ENCODE measurements around the gene ZBED1.
"Not testable (repeated sequence)": the region's sequence is repeated elsewhere in the genome, so short reads cannot be mapped to it uniquely, and the experiment has no call there.

Gene ZBED1

GRCh38 chrX:2517055-2517454, 16.3 kb upstream of the ZBED1 start:
- DNase-seq: no peak

- DNase-seq: no peak
Observed at GRCh38 chrX:2516623-2517022, 15.8 kb upstream of the ZBED1 start.

- DNase-seq: no peak
Observed at GRCh38 chrX:2514131-2514530, 13.4 kb upstream of the ZBED1 start.

GRCh38 chrX:2513121-2513664, 12.4 kb upstream of the ZBED1 start:
- DNase-seq: no peak

- no peak for DNase-seq
Observed at GRCh38 chrX:2512501-2512900, 11.7 kb upstream of the ZBED1 start.

GRCh38 chrX:2511326-2511725, 10.6 kb upstream of the ZBED1 start:
- DNase-seq: no peak

GRCh38 chrX:2508648-2509335, 8.0 kb upstream of the ZBED1 start:
- no peak for DNase-seq

- no peak for DNase-seq
Observed at GRCh38 chrX:2507904-2508627, 7.3 kb upstream of the ZBED1 start.

GRCh38 chrX:2507196-2507595, 6.4 kb upstream of the ZBED1 start:
- DNase-seq: no peak

GRCh38 chrX:2505341-2505740, 4.6 kb upstream of the ZBED1 start:
- DNase-seq: not testable (repeated sequence)

GRCh38 chrX:2504706-2505332, 4.0 kb upstream of the ZBED1 start:
- DNase-seq: no peak

- DNase-seq: no peak
Observed at GRCh38 chrX:2503591-2504500, 3.1 kb upstream of the ZBED1 start.

- no peak for DNase-seq
Observed at GRCh38 chrX:2502668-2503519, 2.1 kb upstream of the ZBED1 start.

GRCh38 chrX:2502120-2502667, 1.4 kb upstream of the ZBED1 start:
- no peak for DNase-seq

- no peak for DNase-seq
Observed at GRCh38 chrX:2501559-2502102, 855 bp upstream of the ZBED1 start.

GRCh38 chrX:2500091-2500802, 529 bp downstream of the ZBED1 start:
- DNase-seq: no peak

- no peak for DNase-seq
Observed at GRCh38 chrX:2499507-2499906, 1.3 kb downstream of the ZBED1 start.

GRCh38 chrX:2498781-2499302, 1.9 kb downstream of the ZBED1 start:
- no peak for DNase-seq

GRCh38 chrX:2497961-2498780, 2.6 kb downstream of the ZBED1 start:
- DNase-seq: no peak
